Tibial artery (tissue), 4 donors: ENCODE measurements around the gene SLC35D1.

Experiments used
- DNase-seq, 2 donors: peaks; one replicate each; pipeline ENCODE4 v3.0.0-alpha.2; 2019
- H3K27ac ChIP-seq, 2 donors: fragments of 200-600 bp; sonication (generic) in 1 of 2; 1 replicate in 1 of 2; 2 replicates in 1 of 2; pipeline ENCODE4 v1.5.1; 2018 to 2019; ENCODE audit warnings: mild to moderate bottlenecking in 1 of 2
- H3K27me3 ChIP-seq, 2 donors: fragments of 200-600 bp; sonication (generic) in 1 of 2; one replicate each; pipeline versions ENCODE4 v1.5.1 to v1.6.0; 2016 to 2019
- H3K36me3 ChIP-seq, 3 donors: fragments of 200-600 bp; sonication (generic) in 2 of 3; one replicate each; pipeline ENCODE4 v1.5.1; 2016 to 2019; ENCODE audit warnings: mild to moderate bottlenecking in 2 of 3
- H3K4me1 ChIP-seq, 4 donors: fragments of 200-600 bp; sonication (generic) in 2 of 4; 1 replicate in 3 of 4; 2 replicates in 1 of 4; pipeline ENCODE4 v1.5.1; 2016 to 2019
- H3K4me3 ChIP-seq, 2 donors: fragments of 200-600 bp; sonication (generic) in 1 of 2; 1 replicate in 1 of 2; 2 replicates in 1 of 2; pipeline ENCODE4 v1.5.1; 2018 to 2019; ENCODE audit warnings: mild to moderate bottlenecking in 2 of 2
- H3K9me3 ChIP-seq, 3 donors: fragments of 200-600 bp; sonication (generic) in 1 of 3; one replicate each; pipeline ENCODE4 v1.5.1; 2016 to 2019
- CTCF ChIP-seq, 2 experiments: fragments of 200-600 bp in 1 of 2; fragments of 450-650 bp in 1 of 2; IDR thresholded peaks; one replicate each; pipeline ENCODE4 v1.5.1; 2017 to 2019; ENCODE audit warnings: antibody characterized with exemption in 2 of 2, mild to moderate bottlenecking in 1 of 2, moderate library complexity in 1 of 2
- intact Hi-C: fragments of 100-400 bp; cut with DNase I; formaldehyde crosslinking; loops from one replicate; pipeline ENCODE4 v1.15.0; 2023; ENCODE audit warnings: low total_unique reads

SLC35D1 gene

DNA sequence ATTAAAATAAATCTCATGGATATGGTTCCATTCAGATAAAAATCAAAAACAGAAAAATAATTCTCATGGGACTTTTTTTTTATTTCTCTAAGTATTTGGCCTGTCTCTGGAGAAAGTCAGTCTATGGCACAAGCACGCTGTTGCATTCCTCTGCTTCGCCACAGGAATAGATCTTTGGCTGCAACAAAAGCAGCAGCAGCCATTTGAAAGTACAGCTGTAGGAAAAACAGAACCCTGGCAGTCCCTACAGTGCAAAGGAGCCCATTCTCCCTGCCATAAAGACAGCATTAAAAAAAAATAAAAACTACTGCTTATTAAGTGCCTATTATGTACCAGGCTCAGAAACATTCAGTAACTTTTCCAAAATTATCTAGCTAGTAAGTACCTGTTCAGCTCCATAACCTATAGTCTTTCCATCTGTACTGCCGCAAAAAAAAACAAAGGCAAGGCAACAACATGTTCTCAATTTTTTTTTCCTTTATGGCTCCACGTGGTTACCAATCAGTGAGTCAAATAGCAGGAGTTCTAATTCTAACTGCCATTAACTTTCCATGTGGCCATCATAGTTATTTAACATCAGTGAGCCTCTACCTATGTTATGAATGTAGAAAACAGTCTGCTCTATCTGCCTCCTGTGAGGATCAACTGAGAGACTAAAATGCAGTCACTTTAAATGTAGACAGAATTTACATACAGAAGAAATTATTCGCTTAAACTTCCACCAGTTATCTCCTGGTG is 22.7 kb downstream of the SLC35D1 start:
- Histone ChIP-seq H3K27me3 (no peaks in the 10 kb centered on the region), H3K4me1 (peaks cover 0 to 34% (median 10%) of the 10 kb centered on the region in 4 donors), H3K36me3 (peaks cover under 1 to 7% (median 5%) of the 10 kb centered on the region in 3 donors), H3K27ac (peak overlapping the region; percentile 64 to 68), H3K4me3 (peak overlapping the region in 1 of 2 donors; percentile 7), H3K9me3 (no peaks in the 10 kb centered on the region)
- TF ChIP-seq CTCF (IDR thresholded peaks at IDR 0.05), result peak in 1 of 2 experiments; percentile 20
- DNase-seq, result no peak
- intact Hi-C loops, result no loop called here

GRCh38 chr1:67029472-67029871 is 24.5 kb downstream of the SLC35D1 start:
- DNase-seq, result no peak
- peaks cover 0 to 8% (median 5%) of the 10 kb centered on the region in 3 donors for H3K36me3 ChIP-seq
- TF ChIP-seq CTCF (IDR thresholded peaks at IDR 0.05), result no peak
- no peak overlapping the region for H3K4me3 ChIP-seq
- intact Hi-C loops, result no loop called here
- peaks cover 0 to 34% (median 10%) of the 10 kb centered on the region in 4 donors for H3K4me1 ChIP-seq
- H3K27me3 ChIP-seq, result no peaks in the 10 kb centered on the region
- H3K27ac ChIP-seq, result no peak overlapping the region
- H3K9me3 ChIP-seq, result no peaks in the 10 kb centered on the region

GRCh38 chr1:67020765-67021164 is 33.2 kb downstream of the SLC35D1 start:
- no peak for TF ChIP-seq CTCF (IDR thresholded peaks at IDR 0.05)
- Histone ChIP-seq H3K4me1 (peaks cover 0 to 50% (median 27%) of the 10 kb centered on the region in 4 donors), H3K4me3 (no peak overlapping the region), H3K27ac (peak overlapping the region; percentile 76 to 77), H3K9me3 (no peaks in the 10 kb centered on the region), H3K36me3 (peaks cover 0 to 20% (median 4%) of the 10 kb centered on the region in 3 donors), H3K27me3 (no peaks in the 10 kb centered on the region)
- no peak for DNase-seq
- intact Hi-C loops, result no loop called here

DNA sequence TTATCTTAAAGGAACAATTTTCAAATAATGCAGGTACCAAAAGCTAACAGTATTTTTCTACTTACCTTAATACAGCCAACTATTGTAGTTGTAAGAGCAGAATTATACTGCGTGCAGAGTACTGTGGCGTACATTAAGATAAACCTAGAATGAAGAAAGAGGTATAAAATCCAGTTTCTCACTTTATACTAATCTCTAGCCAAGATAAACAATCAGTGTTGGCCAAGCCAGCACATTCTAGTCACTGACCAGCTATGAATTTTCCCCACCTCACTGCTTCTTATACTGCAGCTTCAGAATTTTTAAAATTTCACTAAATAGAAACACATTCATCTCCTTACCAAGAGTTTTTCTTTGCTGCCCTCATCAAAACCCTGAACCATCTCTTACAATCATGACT is 33.6 kb downstream of the SLC35D1 start:
- no peak for DNase-seq
- H3K27ac ChIP-seq, result peak overlapping the region; percentile 76 to 77

DNA sequence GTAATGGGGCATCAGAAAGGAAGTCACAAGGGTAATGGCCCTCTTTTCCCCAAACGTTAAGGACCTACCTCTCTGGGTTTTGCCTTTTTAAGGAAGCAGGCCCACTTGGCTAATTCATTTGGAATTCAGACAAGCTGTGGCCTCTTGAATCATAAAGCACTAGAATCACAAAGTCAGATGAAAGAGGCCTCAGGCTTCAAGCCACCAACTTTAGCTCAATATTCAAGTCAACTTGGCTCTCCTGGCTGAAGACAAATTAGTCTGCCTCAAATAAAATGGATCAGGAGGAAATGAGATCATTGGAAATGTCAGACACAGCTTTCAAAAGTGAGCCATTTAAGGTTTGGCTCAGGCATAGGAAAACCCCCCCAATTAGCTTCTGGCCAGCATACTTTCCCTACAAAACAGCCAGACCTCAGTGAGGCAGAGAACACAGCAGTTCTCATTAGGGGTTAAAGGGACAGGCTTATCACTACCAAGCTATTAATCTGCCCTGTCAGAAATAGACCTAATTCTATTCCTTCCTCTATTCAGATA is 34.3 kb downstream of the SLC35D1 start:
- Histone ChIP-seq H3K36me3 (peaks cover 0 to 17% (median 7%) of the 10 kb centered on the region in 3 donors), H3K4me3 (no peak overlapping the region), H3K27me3 (no peaks in the 10 kb centered on the region), H3K9me3 (no peaks in the 10 kb centered on the region), H3K27ac (peak overlapping the region; percentile 76 to 77), H3K4me1 (peaks cover 0 to 50% (median 27%) of the 10 kb centered on the region in 4 donors)
- no peak for TF ChIP-seq CTCF (IDR thresholded peaks at IDR 0.05)
- intact Hi-C loops, result loop anchor here (5.0 kb wide), 1 partner anchor 33 kb away; the partner anchor contains the start of gene SLC35D1
- DNase-seq, result no peak

More for the DNA sequence above, 33.6 kb downstream of the SLC35D1 start:
- no peaks in the 10 kb centered on the region for H3K9me3 ChIP-seq
- H3K36me3 ChIP-seq, result peaks cover 0 to 20% (median 6%) of the 10 kb centered on the region in 3 donors
- no peak overlapping the region for H3K4me3 ChIP-seq
- TF ChIP-seq CTCF (IDR thresholded peaks at IDR 0.05), result no peak
- intact Hi-C loops, result no loop called here
- no peaks in the 10 kb centered on the region for H3K27me3 ChIP-seq
- peaks cover 0 to 50% (median 27%) of the 10 kb centered on the region in 4 donors for H3K4me1 ChIP-seq
